H1 (cell line): ENCODE data around the gene XPO6. TPM values are rescaled to one million over a fixed set of nuclear protein-coding genes. Genes with fewer than 3 reads are reported as not detected.

ENCODE experiments used
- CTCF ChIA-PET: fragments of 300-600 bp; sonication (Branson Sonifier 250); formaldehyde crosslinking; loops from one replicate; lab custom pipeline; 2021; ENCODE audit not compliant: partially characterized antibody; lab: Charles Lee
- POLR2A ChIA-PET: fragments of 300-600 bp; sonication (Branson Sonifier 250); formaldehyde crosslinking; loops from one replicate; lab custom pipeline; 2021; ENCODE audit warnings: inconsistent platforms; ENCODE audit not compliant: partially characterized antibody; lab: Charles Lee
- DNase-seq, 2 experiments: peaks; one replicate each; pipeline versions ENCODE4 v3.0.0 to v3.0.0-alpha.2; 2010 to 2022; ENCODE audit warnings: low spot score in 2 of 2, low read depth in 1 of 2, mixed read lengths in 1 of 2
- FAIRE-seq: peaks from 2 replicates; lab custom pipeline; 2011; peaks lifted over from hg19 to GRCh38; lab: Jason Lieb, UNC
- H2AFZ ChIP-seq: 2 replicates; pipeline ENCODE4 v1.8.1; 2012; ENCODE audit warnings: low read length, inconsistent platforms
- H2AK5ac ChIP-seq: 2 replicates; pipeline ENCODE4 v1.6.1; 2013; ENCODE audit warnings: low read depth, low read length
- H2BK120ac ChIP-seq: replicated peaks from 2 replicates; pipeline ENCODE3; 2013; ENCODE audit warnings: low read depth, low read length, inconsistent platforms
- H2BK12ac ChIP-seq: 2 replicates; pipeline ENCODE4 v1.6.1; 2013; ENCODE audit warnings: low read depth, low read length
- H2BK15ac ChIP-seq: 2 replicates; pipeline ENCODE4 v1.6.1; 2013; ENCODE audit warnings: low read length
- H2BK20ac ChIP-seq: 2 replicates; pipeline ENCODE4 v1.6.1; 2013; ENCODE audit warnings: low read length
- H2BK5ac ChIP-seq: 2 replicates; pipeline ENCODE4 v1.6.1; 2013; ENCODE audit warnings: low read depth, low read length
- H3K14ac ChIP-seq: 2 replicates; pipeline ENCODE4 v1.6.1; 2013; ENCODE audit warnings: inconsistent platforms; ENCODE audit not compliant: insufficient read length
- H3K18ac ChIP-seq: 2 replicates; pipeline ENCODE4 v1.6.1; 2013; ENCODE audit warnings: low read length; ENCODE audit errors: extremely low read depth
- H3K23ac ChIP-seq: 2 replicates; pipeline ENCODE4 v1.6.1; 2013; ENCODE audit warnings: inconsistent platforms; ENCODE audit not compliant: insufficient read length
- H3K23me2 ChIP-seq: 2 replicates; pipeline ENCODE4 v1.6.1; 2013; ENCODE audit warnings: low read depth, low read length
- H3K27ac ChIP-seq: 2 replicates; pipeline ENCODE4 v1.6.1; 2011; ENCODE audit warnings: low read depth, low read length, inconsistent platforms
- H3K27me3 ChIP-seq, 4 experiments: replicated peaks in 1 of 4; 1 replicate in 1 of 4; 2 replicates in 3 of 4; pipeline versions ENCODE4 v1.6.1 to v1.8.1; 2011 to 2013; ENCODE audit warnings: low read length in 3 of 4, mild to moderate bottlenecking in 3 of 4, inconsistent platforms in 2 of 4, mixed read lengths in 2 of 4, moderate library complexity in 1 of 4; ENCODE audit not compliant: control insufficient read depth in 3 of 4, insufficient read depth in 3 of 4; ENCODE audit errors: extremely low read depth in 1 of 4
- H3K36me3 ChIP-seq, 4 experiments: 2 replicates each; pipeline versions ENCODE4 v1.6.1 to v1.8.1; 2011 to 2013; ENCODE audit warnings: mild to moderate bottlenecking in 4 of 4, low read length in 3 of 4, moderate library complexity in 2 of 4, control low read depth in 1 of 4, inconsistent platforms in 1 of 4; ENCODE audit not compliant: insufficient read depth in 4 of 4, control insufficient read depth in 2 of 4
- H3K4ac ChIP-seq: replicated peaks from 2 replicates; pipeline ENCODE3; 2013; ENCODE audit warnings: low read length, low read depth, mixed read lengths, inconsistent platforms; ENCODE audit not compliant: insufficient read length
- H3K4me1 ChIP-seq, 4 experiments: replicated peaks in 1 of 4; 1 replicate in 1 of 4; 2 replicates in 3 of 4; pipeline versions ENCODE4 v1.6.1 to v1.8.1; 2011 to 2013; ENCODE audit warnings: low read length in 3 of 4, inconsistent platforms in 2 of 4, mixed read lengths in 1 of 4; ENCODE audit not compliant: insufficient read depth in 4 of 4, control insufficient read depth in 3 of 4
- H3K4me2 ChIP-seq, 2 experiments: 2 replicates each; pipeline versions ENCODE4 v1.6.1 to v1.8.1; 2011 to 2013; ENCODE audit warnings: low read depth in 2 of 2, low read length in 2 of 2, control low read depth in 1 of 2, inconsistent platforms in 1 of 2, mild to moderate bottlenecking in 1 of 2; ENCODE audit not compliant: insufficient read depth in 1 of 2
- H3K4me3 ChIP-seq, 4 experiments: fragments of 200-600, 300-600 bp in 1 of 4; sonication (generic), shearing (Covaris generic), sonication (Bioruptor Twin) in 1 of 4; 2 replicates each; pipeline versions ENCODE4 v1.5.1 to v1.8.1; 2011 to 2016; ENCODE audit warnings: low read length in 4 of 4, low read depth in 3 of 4, control low read depth in 2 of 4, inconsistent platforms in 2 of 4, mild to moderate bottlenecking in 2 of 4, mixed read lengths in 1 of 4, moderate library complexity in 1 of 4; ENCODE audit not compliant: insufficient read depth in 2 of 4; ENCODE audit errors: extremely low read depth in 1 of 4
- H3K56ac ChIP-seq: replicated peaks from 2 replicates; pipeline ENCODE3; 2013; ENCODE audit warnings: low read depth, mild to moderate bottlenecking, mixed read lengths, low read length, inconsistent platforms; ENCODE audit not compliant: insufficient read length
- H3K79me1 ChIP-seq: 2 replicates; pipeline ENCODE4 v1.6.1; 2013; ENCODE audit warnings: low read depth, low read length, control low read depth
- H3K79me2 ChIP-seq, 2 experiments: 2 replicates each; pipeline versions ENCODE4 v1.6.1 to v1.8.1; 2012 to 2013; ENCODE audit warnings: low read length in 2 of 2, mild to moderate bottlenecking in 2 of 2, inconsistent platforms in 1 of 2; ENCODE audit not compliant: insufficient read depth in 2 of 2, control insufficient read depth in 1 of 2
- H3K9ac ChIP-seq, 4 experiments: replicated peaks in 1 of 4; 1 replicate in 1 of 4; 2 replicates in 3 of 4; pipeline versions ENCODE4 v1.6.1 to v1.8.1; 2011 to 2013; ENCODE audit warnings: low read depth in 3 of 4, low read length in 3 of 4, control low read depth in 2 of 4, mild to moderate bottlenecking in 2 of 4, moderate library complexity in 2 of 4, inconsistent platforms in 1 of 4; ENCODE audit errors: extremely low read depth in 1 of 4
- H3K9me3 ChIP-seq, 2 experiments: 2 replicates each; pipeline versions ENCODE4 v1.6.1 to v1.8.1; 2012 to 2013; ENCODE audit warnings: mild to moderate bottlenecking in 2 of 2, moderate library complexity in 2 of 2, control low read depth in 1 of 2, inconsistent platforms in 1 of 2, low read depth in 1 of 2, low read length in 1 of 2, mixed read lengths in 1 of 2; ENCODE audit not compliant: insufficient read depth in 2 of 2
- H4K20me1 ChIP-seq, 2 experiments: replicated peaks in 1 of 2; 2 replicates each; pipeline versions ENCODE3 to v1.8.1; 2011 to 2013; ENCODE audit warnings: inconsistent platforms in 2 of 2, low read length in 2 of 2, mild to moderate bottlenecking in 1 of 2; ENCODE audit not compliant: insufficient read depth in 2 of 2, control insufficient read depth in 1 of 2
- H4K5ac ChIP-seq: 2 replicates; pipeline ENCODE4 v1.6.1; 2013; ENCODE audit warnings: low read length, low read depth, mixed read lengths, inconsistent platforms; ENCODE audit not compliant: insufficient read length
- H4K8ac ChIP-seq: 2 replicates; pipeline ENCODE4 v1.8.0; 2013; ENCODE audit warnings: mild to moderate bottlenecking, moderate library complexity, low read length, inconsistent platforms; ENCODE audit not compliant: insufficient read depth; ENCODE audit errors: extremely low read depth
- H4K91ac ChIP-seq: replicated peaks from 2 replicates; pipeline ENCODE3; 2013; ENCODE audit warnings: low read length, mixed read lengths, inconsistent platforms; ENCODE audit not compliant: insufficient read length
- BRCA1 ChIP-seq: IDR thresholded peaks from 2 replicates; pipeline ENCODE4 v1.6.1; 2012; ENCODE audit warnings: low read depth, low read length, improper control_type of control experiment
- CHD2 ChIP-seq: IDR thresholded peaks from 2 replicates; pipeline ENCODE4 v1.6.1; 2012; ENCODE audit warnings: low read length, improper control_type of control experiment
- CTCF ChIP-seq, 3 experiments: IDR thresholded peaks; 1 replicate in 2 of 3; 2 replicates in 1 of 3; pipeline versions ENCODE4 v1.5.1 to v1.6.1; 2011; ENCODE audit warnings: low read length in 3 of 3, mild to moderate bottlenecking in 3 of 3, inconsistent platforms in 2 of 3, low read depth in 1 of 3, moderate library complexity in 1 of 3; ENCODE audit not compliant: insufficient read depth in 1 of 3; ENCODE audit errors: control extremely low read depth in 1 of 3
- EP300 ChIP-seq, 2 experiments: IDR thresholded peaks; 1 replicate in 1 of 2; 2 replicates in 1 of 2; pipeline ENCODE4 v1.6.1; 2011 to 2012; ENCODE audit warnings: low read depth in 2 of 2, low read length in 2 of 2, mild to moderate bottlenecking in 2 of 2, borderline replicate concordance in 1 of 2, inconsistent platforms in 1 of 2, moderate library complexity in 1 of 2
- GTF2F1 ChIP-seq: IDR thresholded peaks from 2 replicates; pipeline ENCODE4 v1.6.1; 2012; ENCODE audit warnings: low read depth, low read length, improper control_type of control experiment, borderline replicate concordance
- KDM1A ChIP-seq: fragments of 200-600, 300-600 bp; sonication (generic); IDR thresholded peaks from 2 replicates; pipeline ENCODE4 v1.7.1; 2016; ENCODE audit warnings: mild to moderate bottlenecking, low read length, borderline replicate concordance
- POLR2A ChIP-seq, 2 experiments: IDR thresholded peaks; 1 replicate in 1 of 2; 2 replicates in 1 of 2; pipeline ENCODE4 v1.6.1; 2011; ENCODE audit warnings: low read depth in 2 of 2, low read length in 2 of 2, mild to moderate bottlenecking in 2 of 2; ENCODE audit errors: control extremely low read depth in 1 of 2
- POLR2AphosphoS5 ChIP-seq: IDR thresholded peaks from 2 replicates; pipeline ENCODE4 v1.6.1; 2011; ENCODE audit warnings: low read depth, low read length
- POU5F1 ChIP-seq: IDR thresholded peaks from 2 replicates; pipeline ENCODE4 v1.6.1; 2011; ENCODE audit warnings: low read depth, mild to moderate bottlenecking, low read length, moderate library complexity
- RXRA ChIP-seq: IDR thresholded peaks from 2 replicates; pipeline ENCODE4 v1.6.1; 2011; ENCODE audit warnings: low read depth, mild to moderate bottlenecking, low read length, moderate library complexity; ENCODE audit not compliant: insufficient read depth
- SIRT6 ChIP-seq: IDR thresholded peaks from one replicate; pipeline ENCODE4 v1.7.1; 2012; ENCODE audit warnings: low read length, inconsistent platforms
- SP1 ChIP-seq: IDR thresholded peaks from 2 replicates; pipeline ENCODE4 v1.6.1; 2011; ENCODE audit warnings: low read depth, low read length
- TBP ChIP-seq: IDR thresholded peaks from 2 replicates; pipeline ENCODE4 v1.6.1; 2011; ENCODE audit warnings: low read depth, low read length, improper control_type of control experiment
- WGBS, 2 experiments: shearing (Covaris generic) in 1 of 2; methylation state at CpG; one replicate each; pipeline versions ENCODE4 v1.1.6 to v1.1.7; 2013 to 2015; ENCODE audit warnings: low lambda C conversion rate in 2 of 2, mixed read lengths in 2 of 2, inconsistent platforms in 1 of 2, low coverage in 1 of 2, missing lambda C conversion rate in 1 of 2; ENCODE audit not compliant: insufficient replicate concordance in 2 of 2, insufficient coverage in 1 of 2, insufficient read length in 1 of 2; ENCODE audit errors: extremely low coverage in 1 of 2, missing lambda C conversion rate in 1 of 2; 5-methylcytosine and 5-hydroxymethylcytosine counted together
- polyA plus RNA-seq, 7 experiments: library from polyadenylated mRNA; depleted of rRNA in 3 of 7; stranded (reverse) in 5 of 7; unstranded in 2 of 7; fragments of >200 nt in 5 of 7; fragments of 200-250 nt in 2 of 7; gene quantifications; 1 replicate in 5 of 7; 2 replicates in 1 of 7; 4 replicates in 1 of 7; pipeline versions ENCODE4 v1.2.1 to v1.2.3, GENCODE V29; 2011 to 2013; ENCODE audit warnings: missing spikeins in 2 of 7, mixed read lengths in 2 of 7
- total RNA-seq: library from RNA; stranded (reverse); fragmentation: NEBNext Ultra II Directional; extraction: Animal tissue kit (Norgen Biotek cat#: 25700); gene quantifications from 2 replicates; pipeline ENCODE4 v1.2.1, GENCODE V29; 2021

The XPO6 gene
- total and polyA plus RNA-seq, 2 of the 8 experiments (the other 6 are each of a cell fraction or from before 2014, with no cell fraction given) = 152 to 254 TPM

- Histone ChIP-seq H3K4me1 (no peaks in the 10 kb centered on the region; a peak in 1 of 7 replicates), H2BK5ac (no peak overlapping the region), H3K14ac (no peak overlapping the region), H2BK20ac (no peak overlapping the region), H4K5ac (no peak overlapping the region), H3K27ac (no peak overlapping the region), H3K18ac (no peak overlapping the region), H3K23me2 (no peaks in the 10 kb centered on the region), H3K56ac (no peak overlapping the region), H3K9me3 (no peaks in the 10 kb centered on the region), H3K9ac (no peak overlapping the region), H2BK15ac (no peak overlapping the region), H2BK120ac (no peak overlapping the region), H3K79me2 (peaks cover 0 to 14% of the 10 kb centered on the region in 2 experiments; a peak in 2 of 4 replicates), H3K79me1 (no peaks in the 10 kb centered on the region; the same call in none of the 2 replicates), H3K36me3 (peaks cover 7 to 27% (median 13%) of the 10 kb centered on the region in 4 experiments), H4K8ac (no peak overlapping the region), H4K91ac (no peak overlapping the region), H2AFZ (no peak overlapping the region), H3K4me2 (no peak overlapping the region), H2AK5ac (no peak overlapping the region), H3K27me3 (no peaks in the 10 kb centered on the region), H3K4me3 (no peak overlapping the region), H3K23ac (no peak overlapping the region), H2BK12ac (no peak overlapping the region), H4K20me1 (peaks cover 0 to 2% of the 10 kb centered on the region in 2 experiments), H3K4ac (no peak overlapping the region)
- ChIA-PET CTCF (no interaction called here), POLR2A (no interaction called here)
- FAIRE-seq (no peak), DNase-seq (no peak)
- 100% methylated on average over 1 of the region's 1 CpG; no CpG with 5 or more reads in 1 of the 2 experiments for WGBS, 2 experiments
- TF ChIP-seq SIRT6 (no peak), CTCF (IDR thresholded peaks at IDR 0.05; ENCODE audit: control extremely low read depth in 1 of 3, insufficient read depth in 1 of 3, low read depth in 1 of 3, low read length in 3 of 3) (no peak), POU5F1 (no peak), KDM1A (no peak), EP300 (IDR thresholded peaks at IDR 0.05; ENCODE audit: borderline replicate concordance in 1 of 2, low read depth in 2 of 2, low read length in 2 of 2) (no peak), GTF2F1 (no peak), SP1 (no peak), RXRA (no peak), POLR2AphosphoS5 (no peak), CHD2 (no peak), POLR2A (IDR thresholded peaks at IDR 0.05; ENCODE audit: control extremely low read depth in 1 of 2, low read depth in 2 of 2, low read length in 2 of 2) (no peak), TBP (no peak), BRCA1 (no peak)
Observed at GRCh38 chr16:28158136-28158535, 53.6 kb downstream of the XPO6 start.
